HG02943 (cell line): Measurements from ENCODE around the gene KATNA1.

Source experiments
- ATAC-seq: cut with Tn5 transposase; IDR thresholded peaks from one replicate; pipeline ENCODE4 v1.9.1; 2021; ENCODE audit warnings: mild to moderate bottlenecking, low read depth, moderate library complexity; ENCODE audit not compliant: unreplicated experiment

The KATNA1 gene

DNA sequence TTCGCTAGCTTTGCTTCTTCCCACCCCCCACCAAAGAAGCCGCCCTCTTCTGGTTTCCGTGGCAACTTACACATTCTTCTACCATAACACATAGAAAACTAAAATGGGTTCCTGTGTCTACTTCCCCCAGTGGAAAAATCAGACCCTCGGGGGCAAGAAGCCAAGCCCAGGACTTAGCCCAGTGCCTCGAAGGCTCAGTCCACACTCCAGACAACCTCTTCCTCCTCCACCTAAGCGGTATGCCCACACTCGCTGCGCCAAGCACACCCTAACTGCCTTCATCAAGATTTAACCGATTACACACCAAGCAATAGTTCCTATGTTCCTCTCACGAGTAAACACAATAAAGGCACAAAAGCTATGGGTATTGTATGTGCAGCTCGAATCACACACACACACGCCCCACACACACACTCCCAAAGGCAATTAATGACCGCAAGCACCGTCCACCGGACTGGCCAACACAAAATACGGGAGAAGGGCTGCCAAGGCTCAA, 103.2 kb downstream of the KATNA1 start:
- ATAC-seq, result no peak
